Epithelial cell of esophagus (primary cell): ENCODE results near the gene FKBP11.
A peak's percentile ranks its signal among the peaks of the same experiment; 100 is the strongest.

Experiments
- DNase-seq: peaks from one replicate; pipeline ENCODE4 v3.0.0; 2010; ENCODE audit warnings: low read depth
- H3K4me3 ChIP-seq: 2 replicates; pipeline ENCODE4 v1.5.1; 2011; ENCODE audit warnings: mild to moderate bottlenecking, low read length, control low read depth
- CTCF ChIP-seq: IDR thresholded peaks from 2 replicates; pipeline ENCODE4 v1.5.1; 2011; ENCODE audit warnings: low read depth, mild to moderate bottlenecking, low read length, control low read depth, inconsistent platforms; ENCODE audit not compliant: insufficient read depth; ENCODE audit errors: missing control alignments

Gene FKBP11

DNA sequence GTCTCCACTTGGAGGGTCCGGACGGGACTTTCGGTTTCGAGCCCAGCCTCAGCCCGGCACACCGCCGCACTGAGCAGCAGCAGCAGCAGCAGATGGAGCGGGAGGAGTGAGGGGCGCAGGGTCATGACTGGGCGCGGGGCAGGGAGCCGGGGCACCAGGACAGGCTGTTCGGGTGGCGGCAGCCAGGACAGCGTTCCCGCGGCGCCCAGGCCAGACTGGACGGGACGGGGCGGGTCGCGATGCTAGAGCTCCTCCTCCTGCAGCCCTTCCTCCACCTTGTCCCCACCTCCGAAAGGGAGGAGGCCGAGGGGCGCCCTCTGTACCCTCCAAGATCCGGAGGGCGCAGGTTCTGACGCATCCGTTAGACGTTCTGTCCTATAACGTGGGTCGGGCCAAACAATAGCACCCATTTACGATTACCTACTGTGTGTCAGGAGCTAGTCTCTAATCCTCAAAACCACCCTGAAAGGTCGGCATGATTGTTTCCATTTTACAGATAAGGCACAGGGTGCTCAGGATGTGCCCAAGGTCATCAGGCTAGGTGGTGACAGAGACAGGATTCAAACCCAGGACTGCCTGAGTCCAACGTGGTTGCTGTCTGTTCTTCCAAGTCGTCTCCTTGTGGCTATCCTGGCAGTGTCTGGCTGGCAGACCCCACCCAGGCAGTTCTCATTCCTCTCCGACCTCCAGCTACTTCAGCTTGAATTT, at the start of gene FKBP11:
Gene FKBP11 (minus strand): TSS at position 189 of the 708 bp plus-strand sequence. CDS start 64 bp downstream, at position 125.
- DNase-seq = peak; percentile 38
- no peak for TF ChIP-seq CTCF
- peak within 1 kb of the TSS; percentile 58 for H3K4me3 ChIP-seq

DNA sequence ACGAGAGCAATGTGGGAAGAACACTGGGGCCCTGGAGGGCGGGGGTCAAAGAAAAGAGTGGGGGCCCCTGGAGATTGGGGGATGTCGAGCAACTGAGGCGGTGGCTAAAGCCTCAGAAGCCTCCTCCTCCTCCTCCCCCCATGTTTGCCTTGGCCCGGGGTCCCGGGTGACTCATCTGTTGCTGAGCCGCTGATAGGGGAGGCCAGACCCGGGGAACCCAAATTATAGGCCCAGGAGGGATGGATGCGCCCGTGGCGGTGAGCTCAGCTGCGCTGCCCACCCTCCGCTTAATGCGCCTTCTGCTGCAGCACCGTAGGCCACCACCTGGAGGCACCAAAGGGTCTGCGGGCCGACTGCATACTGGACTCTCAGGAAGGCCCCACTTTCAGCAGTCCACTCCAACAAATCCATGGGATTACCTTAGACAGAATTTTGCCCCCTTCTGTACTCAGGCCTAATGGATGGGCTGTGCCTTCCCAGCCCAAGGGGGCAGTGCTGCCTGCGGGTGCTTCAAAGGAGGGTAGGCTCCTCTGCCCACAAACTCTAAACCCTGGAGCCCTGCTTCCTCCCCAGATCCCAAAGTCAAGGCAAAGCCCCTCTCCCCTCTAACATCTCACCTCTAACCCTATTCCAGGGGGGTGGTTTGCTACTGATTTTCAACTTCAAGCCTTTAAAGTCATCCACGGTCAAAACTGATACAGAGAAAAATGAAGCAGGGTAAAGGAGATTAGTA, 48.8 kb upstream of the FKBP11 start:
- H3K4me3 ChIP-seq = no peak overlapping the region
- TF ChIP-seq CTCF = peak; percentile 55
- DNase-seq = no peak

GRCh38 chr12:48973531-48973930, 48.2 kb upstream of the FKBP11 start:
- no peak overlapping the region for H3K4me3 ChIP-seq
- no peak for DNase-seq
- no peak for TF ChIP-seq CTCF

DNA sequence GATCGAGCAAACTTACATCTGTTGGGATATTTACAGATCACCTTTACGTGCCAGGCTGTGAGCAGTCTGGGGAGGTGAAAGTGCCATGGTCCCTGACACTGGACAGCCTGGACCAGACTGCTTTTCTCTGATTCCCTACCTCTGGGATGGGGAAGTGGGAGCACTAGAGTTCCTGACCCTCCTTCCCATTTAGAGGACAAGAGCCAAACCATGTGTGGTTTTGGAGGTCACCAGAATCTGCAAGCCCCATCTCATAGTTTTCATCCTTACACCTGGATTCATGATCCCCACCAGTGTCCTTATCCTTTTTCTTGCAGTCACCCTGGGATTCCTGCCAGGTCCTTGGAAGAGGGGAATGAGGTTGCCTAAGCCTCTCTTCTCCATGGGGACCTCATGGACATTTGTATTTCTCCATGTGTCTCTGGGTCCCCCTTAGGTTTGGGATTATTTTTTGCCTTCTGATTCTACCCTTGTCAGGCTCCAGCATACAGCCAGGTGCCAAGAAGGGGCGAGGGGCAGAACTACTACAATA, 47.7 kb upstream of the FKBP11 start:
- H3K4me3 ChIP-seq = no peak overlapping the region
- no peak for TF ChIP-seq CTCF
- no peak for DNase-seq

GRCh38 chr12:48972213-48972951, 47.1 kb upstream of the FKBP11 start:
- H3K4me3 ChIP-seq = no peak overlapping the region
- TF ChIP-seq CTCF = no peak
- DNase-seq = no peak

DNA sequence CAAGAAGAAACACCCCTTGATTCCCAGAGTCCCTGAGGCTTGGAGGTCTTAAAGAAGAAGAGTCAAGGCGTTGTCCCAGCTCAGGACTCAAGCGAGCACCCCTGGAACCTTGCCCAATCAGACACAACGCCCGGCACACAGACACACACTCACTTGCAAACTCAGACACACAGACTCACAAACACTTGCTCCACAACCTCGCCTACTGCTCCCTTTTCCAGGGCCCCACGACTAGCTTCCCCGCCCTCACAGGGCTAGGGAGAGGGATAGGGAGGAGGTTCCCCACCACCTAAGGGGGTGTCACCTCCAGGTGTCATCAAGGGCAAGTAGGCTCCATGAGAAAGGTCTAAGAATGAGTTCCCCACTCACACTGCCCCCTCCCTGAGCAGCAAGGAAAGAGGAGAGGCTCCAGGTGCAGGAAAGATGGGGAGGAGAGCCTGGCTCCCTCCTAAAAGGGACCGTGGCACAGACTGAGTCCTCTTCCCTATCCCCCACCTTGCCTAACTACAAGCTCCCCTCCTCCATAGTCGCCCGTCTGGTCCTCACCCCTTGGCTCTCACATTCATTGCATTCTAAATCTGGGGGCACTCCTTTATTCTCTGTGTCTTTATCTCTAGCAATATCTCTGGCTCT, 45.5 kb upstream of the FKBP11 start:
- no peak for TF ChIP-seq CTCF
- H3K4me3 ChIP-seq = peak overlapping the region; percentile 41
- no peak for DNase-seq
